ENCODE measurements around the gene PRXL2A. TPM values are rescaled to one million over a fixed set of nuclear protein-coding genes. Genes with fewer than 3 reads are reported as not detected.

PRXL2A gene
- total RNA-seq, 1 donor from 2014 or later = 72.4 TPM

- no peaks in the 10 kb centered on the region for H3K36me3 ChIP-seq (ENCODE audit: control insufficient read depth, insufficient read depth, low read length)
- no peak for TF ChIP-seq CTCF (IDR thresholded peaks at IDR 0.05; ENCODE audit: insufficient read depth, low read length, poor library complexity, severe bottlenecking)
- H3K4me3 ChIP-seq (ENCODE audit: low read depth, low read length) = peak overlapping the region; percentile 68
- DNase-seq (ENCODE audit: low read depth) = no peak
- no peaks in the 10 kb centered on the region for H3K27me3 ChIP-seq (ENCODE audit: control insufficient read depth, insufficient read depth, low read length)
Measured at GRCh38 chr10:80407812-80408241, 524 bp upstream of the PRXL2A start.

DNA sequence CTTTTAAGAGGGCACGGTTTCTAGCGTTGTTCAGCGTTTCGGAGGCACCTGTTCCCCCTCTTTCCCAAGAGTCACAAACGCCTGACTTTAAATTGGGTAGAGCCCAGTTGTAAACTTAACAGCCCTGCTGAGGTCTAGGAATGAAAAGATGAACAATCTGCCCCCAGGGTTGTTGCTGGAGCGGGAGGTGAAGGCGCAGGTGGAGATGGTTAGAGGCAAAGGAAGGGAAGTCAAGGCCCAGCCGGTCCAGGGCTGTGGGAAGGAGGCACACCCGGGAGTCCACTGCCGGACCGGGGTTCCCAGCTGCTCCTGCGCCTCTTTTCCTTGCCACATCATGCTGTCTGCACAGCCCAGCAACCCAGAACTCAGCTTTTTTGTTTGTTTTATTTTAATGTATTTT, 770 bp downstream of the PRXL2A start:
- no peaks in the 10 kb centered on the region for H3K36me3 ChIP-seq (ENCODE audit: control insufficient read depth, insufficient read depth, low read length)

GRCh38 chr10:80410122-80410521, 1.8 kb downstream of the PRXL2A start:
- DNase-seq (ENCODE audit: low read depth) = no peak

More for the DNA sequence above, 770 bp downstream of the PRXL2A start:
- no peak for DNase-seq (ENCODE audit: low read depth)
- Histone ChIP-seq H3K4me3 (ENCODE audit: low read depth, low read length) (peak overlapping the region; percentile 68), H3K27me3 (ENCODE audit: control insufficient read depth, insufficient read depth, low read length) (no peaks in the 10 kb centered on the region)
- TF ChIP-seq CTCF (IDR thresholded peaks at IDR 0.05; ENCODE audit: insufficient read depth, low read length, poor library complexity, severe bottlenecking) = no peak

GRCh38 chr10:80410578-80411145, 2.3 kb downstream of the PRXL2A start:
- no peak for TF ChIP-seq CTCF (IDR thresholded peaks at IDR 0.05; ENCODE audit: insufficient read depth, low read length, poor library complexity, severe bottlenecking)
- H3K36me3 ChIP-seq (ENCODE audit: control insufficient read depth, insufficient read depth, low read length) = no peaks in the 10 kb centered on the region
- no peak overlapping the region for H3K4me3 ChIP-seq (ENCODE audit: low read depth, low read length)
- no peak for DNase-seq (ENCODE audit: low read depth)
- H3K27me3 ChIP-seq (ENCODE audit: control insufficient read depth, insufficient read depth, low read length) = no peaks in the 10 kb centered on the region

More at GRCh38 chr10:80410122-80410521, 1.8 kb downstream of the PRXL2A start:
- Histone ChIP-seq H3K27me3 (ENCODE audit: control insufficient read depth, insufficient read depth, low read length) (no peaks in the 10 kb centered on the region), H3K4me3 (ENCODE audit: low read depth, low read length) (no peak overlapping the region), H3K36me3 (ENCODE audit: control insufficient read depth, insufficient read depth, low read length) (no peaks in the 10 kb centered on the region)
- TF ChIP-seq CTCF (IDR thresholded peaks at IDR 0.05; ENCODE audit: insufficient read depth, low read length, poor library complexity, severe bottlenecking) = no peak

- Histone ChIP-seq H3K4me3 (ENCODE audit: low read depth, low read length) (no peak overlapping the region), H3K36me3 (ENCODE audit: control insufficient read depth, insufficient read depth, low read length) (no peaks in the 10 kb centered on the region), H3K27me3 (ENCODE audit: control insufficient read depth, insufficient read depth, low read length) (no peaks in the 10 kb centered on the region)
- DNase-seq (ENCODE audit: low read depth) = no peak
- no peak for TF ChIP-seq CTCF (IDR thresholded peaks at IDR 0.05; ENCODE audit: insufficient read depth, low read length, poor library complexity, severe bottlenecking)
Measured at GRCh38 chr10:80411267-80411668, 2.9 kb downstream of the PRXL2A start.

GRCh38 chr10:80411681-80412220, 3.4 kb downstream of the PRXL2A start:
- no peak overlapping the region for H3K4me3 ChIP-seq (ENCODE audit: low read depth, low read length)
- H3K36me3 ChIP-seq (ENCODE audit: control insufficient read depth, insufficient read depth, low read length) = no peaks in the 10 kb centered on the region
- no peak for DNase-seq (ENCODE audit: low read depth)
- no peaks in the 10 kb centered on the region for H3K27me3 ChIP-seq (ENCODE audit: control insufficient read depth, insufficient read depth, low read length)
- TF ChIP-seq CTCF (IDR thresholded peaks at IDR 0.05; ENCODE audit: insufficient read depth, low read length, poor library complexity, severe bottlenecking) = no peak

All from kidney epithelial cell (primary cell).